GM20431 (cell line): ENCODE results near the gene GRM5.
"Not testable (repeated sequence)": the region's sequence is repeated elsewhere in the genome, so short reads cannot be mapped to it uniquely, and the experiment has no call there.

Experiments
- in situ Hi-C: fragments of 300-500 bp; cut with MseI, MboI; formaldehyde crosslinking; loops from one replicate; pipeline ENCODE4 v1.15.0; 2020; ENCODE audit warnings: low sequenced_read_pairs; ENCODE audit not compliant: unreplicated experiment

Gene GRM5

DNA sequence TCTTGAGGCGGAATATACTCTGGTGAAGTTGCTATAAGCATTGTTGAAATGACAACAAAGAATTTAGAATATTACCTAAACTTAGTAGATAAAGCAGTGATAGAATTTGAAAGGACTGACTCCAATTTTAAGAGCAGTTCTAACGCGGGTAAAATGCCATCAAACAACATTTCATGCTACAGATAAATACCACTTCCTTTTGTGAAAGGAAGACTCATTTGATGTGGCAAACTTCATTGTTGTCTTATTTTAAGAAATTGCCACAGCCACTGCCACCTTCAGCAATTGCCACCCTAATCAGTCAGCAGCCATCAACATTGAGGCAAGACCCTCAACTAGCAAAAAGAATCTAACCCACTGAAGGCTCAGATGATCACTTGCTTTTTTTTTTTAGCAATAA is 220.8 kb downstream of the GRM5 start:
- in situ Hi-C loops, result not testable (repeated sequence)

GRCh38 chr11:88843766-88844426 is 221.9 kb downstream of the GRM5 start:
- in situ Hi-C loops, result not testable (repeated sequence)

GRCh38 chr11:88838139-88838538 is 227.6 kb downstream of the GRM5 start:
- in situ Hi-C loops, result not testable (repeated sequence)

DNA sequence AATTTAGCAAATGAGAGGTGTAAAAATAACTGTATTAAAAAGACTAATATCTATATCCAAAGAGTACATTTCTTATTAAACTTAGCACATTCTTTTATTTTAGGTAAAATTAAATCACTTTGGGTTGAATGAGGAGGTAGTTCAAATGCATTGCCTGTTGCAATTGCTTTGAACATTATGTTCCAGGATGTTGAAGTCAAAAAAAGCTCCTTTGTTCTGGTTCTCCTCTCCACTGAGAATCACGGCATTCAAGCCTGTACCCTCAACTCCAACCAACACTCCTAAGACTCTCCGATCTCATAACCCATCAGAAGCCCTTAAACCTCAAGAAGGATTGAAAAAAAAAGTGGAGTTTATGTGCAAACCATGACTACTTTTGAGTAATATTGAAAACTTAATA is 230.1 kb downstream of the GRM5 start:
- in situ Hi-C loops, result not testable (repeated sequence)

DNA sequence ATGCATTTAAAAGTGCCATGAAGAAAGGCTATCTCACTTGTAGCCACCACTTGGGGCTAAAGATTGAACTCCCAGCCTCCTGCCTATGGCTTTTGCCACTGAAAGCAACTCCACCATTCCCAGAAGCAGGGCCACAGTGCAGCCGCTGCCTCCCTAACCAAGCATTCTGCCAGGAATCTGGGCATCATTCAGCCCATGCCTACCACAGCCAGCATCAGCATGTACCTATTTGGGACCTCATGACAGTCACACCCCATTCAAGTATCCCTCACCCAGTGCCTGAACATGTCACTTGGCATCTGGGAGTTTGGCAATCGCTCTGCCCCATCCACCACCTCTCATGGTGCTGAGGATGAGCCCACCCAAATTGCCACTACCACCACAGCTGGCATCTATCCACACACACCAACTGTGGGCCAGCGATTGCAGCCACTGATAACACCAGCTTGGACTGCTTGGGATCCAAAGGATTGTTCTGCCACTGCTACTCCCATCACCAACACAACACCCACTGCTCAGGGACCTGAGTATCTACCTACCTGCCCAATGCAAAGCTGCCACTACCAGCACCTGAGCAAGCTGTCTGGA is 234.4 kb downstream of the GRM5 start:
- in situ Hi-C loops, result no loop called here

DNA sequence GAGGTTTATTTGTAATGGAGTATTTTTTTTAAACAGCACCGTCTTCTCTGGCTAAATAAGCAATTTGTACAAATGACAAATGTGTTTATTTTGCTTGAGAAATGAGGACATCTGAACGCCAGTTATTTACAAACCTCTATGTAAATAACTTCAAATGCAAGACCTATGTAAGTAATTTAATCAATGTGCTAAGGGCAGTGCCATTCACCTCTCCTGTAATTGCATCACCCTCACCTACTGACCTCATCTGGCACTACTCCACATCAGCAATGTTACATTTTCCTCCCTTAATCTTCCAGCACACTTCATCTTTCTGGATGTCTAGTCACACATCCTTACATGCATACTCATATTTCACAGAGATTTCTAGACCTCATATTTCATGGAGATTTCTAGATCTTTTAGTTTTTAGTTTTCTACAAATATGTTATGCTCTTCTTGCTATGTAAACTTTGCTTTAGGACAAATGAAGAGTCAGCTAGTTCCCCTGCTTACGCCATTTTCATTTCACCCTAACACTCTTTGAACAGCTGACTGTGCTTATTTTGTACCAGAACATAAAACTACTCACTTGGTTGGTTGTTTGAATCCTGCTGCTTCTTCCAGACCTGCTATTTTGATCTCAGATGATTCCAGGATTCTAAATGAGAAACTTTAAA is 238.6 kb downstream of the GRM5 start:
- in situ Hi-C loops, result no loop called here

- in situ Hi-C loops, result no loop called here
Measured at GRCh38 chr11:88819616-88820015, 246.2 kb downstream of the GRM5 start.

- in situ Hi-C loops, result no loop called here
Measured at GRCh38 chr11:88818978-88819377, 246.8 kb downstream of the GRM5 start.

GRCh38 chr11:88815505-88815904 is 250.3 kb downstream of the GRM5 start:
- in situ Hi-C loops, result no loop called here

DNA sequence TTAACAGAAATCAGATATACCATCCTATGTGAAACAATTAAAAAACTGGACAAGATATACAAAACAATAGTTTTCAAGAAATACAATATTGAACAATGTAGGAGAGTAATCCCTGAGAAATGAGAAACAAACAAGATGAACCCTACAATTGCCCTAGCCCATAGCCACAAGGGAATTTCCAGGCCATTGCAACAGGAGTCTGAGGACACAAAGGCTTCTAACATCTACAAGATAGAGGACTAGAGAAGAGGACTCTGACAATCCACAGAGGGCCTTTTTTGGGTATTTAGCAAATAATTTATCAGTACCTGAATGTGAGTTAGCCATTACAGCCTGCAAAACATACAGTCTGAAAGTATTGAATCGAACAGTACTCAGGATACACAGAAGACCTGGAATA is 251.7 kb downstream of the GRM5 start:
- in situ Hi-C loops, result no loop called here

- in situ Hi-C loops, result no loop called here
Measured at GRCh38 chr11:88813233-88813915, 252.4 kb downstream of the GRM5 start.

GRCh38 chr11:88810420-88811097 is 255.2 kb downstream of the GRM5 start:
- in situ Hi-C loops, result no loop called here

GRCh38 chr11:88809126-88809525 is 256.7 kb downstream of the GRM5 start:
- in situ Hi-C loops, result no loop called here

- in situ Hi-C loops, result no loop called here
Measured at GRCh38 chr11:88807349-88807748, 258.4 kb downstream of the GRM5 start.

DNA sequence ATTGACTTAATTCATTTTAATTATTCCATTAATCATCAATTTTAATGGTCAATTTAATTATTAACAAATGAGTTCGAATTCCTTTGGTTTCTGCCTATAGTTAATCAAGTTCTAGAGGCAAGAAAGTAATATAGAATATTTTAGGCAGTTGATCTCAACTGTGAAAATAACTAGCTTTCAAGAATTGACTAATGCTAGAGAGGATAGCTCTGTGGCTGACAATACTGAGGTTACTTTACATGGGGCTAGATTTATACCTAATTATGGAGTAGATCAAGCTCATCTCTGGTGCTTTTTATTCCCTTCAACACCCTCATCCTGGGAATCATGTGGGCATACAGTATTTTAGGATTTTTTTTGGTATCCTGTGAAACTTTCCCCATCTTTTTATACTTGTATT is 259.4 kb downstream of the GRM5 start:
- in situ Hi-C loops, result no loop called here

DNA sequence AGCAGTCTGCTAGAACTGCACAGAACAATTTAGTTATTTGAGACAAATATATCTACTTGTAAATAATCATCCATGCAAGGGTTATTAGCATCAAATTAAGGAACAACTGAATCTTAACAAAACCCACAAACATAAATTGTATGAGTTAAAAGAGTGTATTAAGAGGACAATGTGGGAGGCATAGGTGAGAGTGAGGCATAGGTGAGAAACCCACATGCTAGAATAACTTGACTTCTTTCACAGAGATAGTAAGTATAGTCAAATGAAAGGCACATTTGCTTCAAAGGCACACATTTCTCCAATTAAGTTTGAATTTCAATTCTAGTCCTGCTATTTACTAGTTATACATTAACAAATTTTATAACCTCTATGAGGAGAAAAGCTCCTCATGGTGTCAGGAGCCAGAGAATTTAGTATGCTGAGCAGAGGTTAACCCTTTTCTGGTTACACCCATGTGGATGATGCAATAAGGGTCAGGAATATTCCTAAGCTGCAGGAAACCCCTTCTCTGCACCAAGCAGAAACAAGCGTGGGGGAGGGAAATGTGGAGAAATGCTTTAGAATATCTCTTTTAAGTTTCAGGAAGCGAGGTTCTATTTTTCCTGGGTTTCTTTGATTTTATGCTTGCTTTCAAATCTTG is 264.2 kb downstream of the GRM5 start:
- in situ Hi-C loops, result no loop called here

GRCh38 chr11:88799771-88800500 is 265.8 kb downstream of the GRM5 start:
- in situ Hi-C loops, result no loop called here

- in situ Hi-C loops, result no loop called here
Measured at GRCh38 chr11:88790182-88790581, 275.6 kb downstream of the GRM5 start.

DNA sequence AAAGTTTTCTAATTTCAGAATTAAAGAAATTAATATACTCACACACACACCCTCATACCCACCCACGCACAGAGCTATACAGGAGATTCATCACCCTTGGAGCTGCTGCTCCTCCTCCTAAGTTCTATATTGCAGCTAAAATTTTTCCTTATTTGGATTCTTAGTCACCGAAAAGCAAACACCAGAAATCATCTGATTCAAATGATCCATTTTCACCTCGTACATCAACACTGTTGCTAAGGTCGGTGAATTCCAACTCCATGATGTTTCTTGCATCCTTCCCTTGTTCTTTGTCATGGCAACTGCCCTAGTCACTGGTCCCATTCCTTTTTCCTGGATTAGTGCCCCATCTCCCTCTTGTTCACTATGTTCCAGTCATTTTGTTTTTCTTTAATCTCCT is 286.2 kb downstream of the GRM5 start:
- in situ Hi-C loops, result no loop called here
